PC-9 (cell line): ENCODE data around the gene ADGRB3. TPM values are rescaled to one million over a fixed set of nuclear protein-coding genes. Genes with fewer than 3 reads are reported as not detected.

Source experiments
- BruUV-seq: library from RNA; stranded (reverse); fragments of 400-500 nt; replicated peaks from 2 replicates; lab custom pipeline; 2021; lab: Mats Ljungman, UMichigan
- CTCF ChIA-PET: fragments of 300-600 bp; sonication (Branson Sonifier 250); formaldehyde crosslinking; loops from one replicate; lab custom pipeline; 2022; ENCODE audit warnings: antibody characterized with exemption; lab: Charles Lee
- POLR2A ChIA-PET: fragments of 300-600 bp; sonication (Branson Sonifier 250); formaldehyde crosslinking; loops from one replicate; lab custom pipeline; 2022; ENCODE audit warnings: antibody characterized with exemption; ENCODE audit not compliant: unreplicated experiment; lab: Charles Lee
- DNase-seq, 2 experiments: peaks; one replicate each; pipeline versions ENCODE4 v3.0.0 to v3.0.0-alpha.2; 2015 to 2022; ENCODE audit warnings: mixed read lengths in 1 of 2
- H2AFZ ChIP-seq: fragments of 200-600 bp; sonication (generic); 2 replicates; pipeline ENCODE4 v1.8.1; 2017; ENCODE audit warnings: antibody characterized with exemption
- H3F3A ChIP-seq: fragments of 200-600 bp; sonication (generic); 2 replicates; pipeline ENCODE4 v1.8.1; 2017; ENCODE audit warnings: antibody characterized with exemption, mild to moderate bottlenecking, low read depth; ENCODE audit not compliant: insufficient read depth
- H3K27ac ChIP-seq: fragments of 200-600 bp; sonication (generic); 2 replicates; pipeline ENCODE4 v1.6.1; 2016; ENCODE audit warnings: mixed run types
- H3K27me3 ChIP-seq: fragments of 200-600 bp; sonication (generic); 2 replicates; pipeline ENCODE4 v1.6.1; 2016; ENCODE audit warnings: low read depth, mixed run types; ENCODE audit not compliant: insufficient read depth
- H3K36me3 ChIP-seq: fragments of 200-600 bp; sonication (generic); 2 replicates; pipeline ENCODE4 v1.6.1; 2016; ENCODE audit warnings: low read depth, mixed run types
- H3K4me1 ChIP-seq: fragments of 200-600 bp; sonication (generic); replicated peaks from 2 replicates; pipeline ENCODE4 v1.6.1; 2016; ENCODE audit warnings: mixed run types; ENCODE audit not compliant: insufficient read depth
- H3K4me2 ChIP-seq: fragments of 200-600 bp; sonication (generic); 2 replicates; pipeline ENCODE4 v1.6.1; 2017; ENCODE audit warnings: mixed run types
- H3K4me3 ChIP-seq: fragments of 200-600 bp; sonication (generic); 2 replicates; pipeline ENCODE4 v1.6.1; 2016; ENCODE audit warnings: mixed run types
- H3K79me2 ChIP-seq: fragments of 200-600 bp; sonication (generic); 2 replicates; pipeline ENCODE4 v1.6.1; 2017; ENCODE audit warnings: low read depth, mixed run types
- H3K9me2 ChIP-seq: fragments of 200-600 bp; sonication (generic); 2 replicates; pipeline ENCODE4 v1.8.1; 2017; ENCODE audit warnings: mild to moderate bottlenecking; ENCODE audit not compliant: insufficient read depth
- H3K9me3 ChIP-seq: fragments of 200-600 bp; sonication (generic); 2 replicates; pipeline ENCODE4 v1.8.1; 2016; ENCODE audit warnings: low read depth; ENCODE audit not compliant: insufficient read depth
- H4K20me1 ChIP-seq: fragments of 200-600 bp; sonication (generic); 2 replicates; pipeline ENCODE4 v1.8.1; 2017; ENCODE audit not compliant: insufficient read depth
- CTCF ChIP-seq: fragments of 200-600 bp; sonication (generic); conservative IDR thresholded peaks from 2 replicates; pipeline ENCODE4 v1.6.1; 2017; ENCODE audit warnings: mixed run types, antibody characterized with exemption, mild to moderate bottlenecking, moderate library complexity
- EZH2 ChIP-seq: fragments of 200-600 bp; sonication (generic); IDR thresholded peaks from 2 replicates; pipeline ENCODE4 v1.8.0; 2017; ENCODE audit warnings: antibody characterized with exemption, low read depth
- intact Hi-C: fragments of 100-400 bp; cut with micrococcal nuclease; formaldehyde crosslinking; loops from one replicate; pipeline ENCODE4 v1.10.0; 2022; ENCODE audit not compliant: unreplicated experiment
- total RNA-seq: library from RNA; stranded (reverse); gene quantifications from 2 replicates; pipeline ENCODE4 v1.2.3, GENCODE V29; 2021

The ADGRB3 gene
- total RNA-seq, 1 experiment from 2014 or later, result not detected

DNA sequence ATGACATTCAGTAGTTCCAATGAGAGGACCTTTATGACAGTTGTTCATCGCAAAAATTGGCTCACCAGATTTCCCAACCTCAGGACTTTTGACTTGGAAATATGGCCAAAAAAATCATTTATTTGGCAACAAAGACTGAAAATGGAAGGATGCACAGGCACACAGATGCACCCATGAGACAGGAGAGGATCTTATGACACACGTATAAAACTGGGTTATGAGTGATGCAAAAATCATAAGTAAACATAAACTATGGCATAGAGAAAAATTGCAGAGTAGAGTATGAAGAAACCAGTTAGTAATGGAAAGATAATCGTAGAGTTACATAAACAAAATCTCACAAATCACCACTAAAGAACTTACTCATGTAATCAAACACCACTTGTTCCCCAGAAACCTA lies 546.9 kb downstream of the ADGRB3 start:
- Histone ChIP-seq H3K9me2 (no peaks in the 10 kb centered on the region; the same call in 1 of the 2 replicates), H3F3A (no peaks in the 10 kb centered on the region), H3K4me1 (no peaks in the 10 kb centered on the region), H3K36me3 (no peaks in the 10 kb centered on the region), H3K27me3 (no peaks in the 10 kb centered on the region), H3K9me3 (no peaks in the 10 kb centered on the region), H3K4me3 (no peak overlapping the region), H3K27ac (no peak overlapping the region), H4K20me1 (no peaks in the 10 kb centered on the region), H2AFZ (no peak overlapping the region), H3K79me2 (no peaks in the 10 kb centered on the region), H3K4me2 (no peak overlapping the region)
- no peak for TF ChIP-seq CTCF
- TF ChIP-seq EZH2, result no peak
- BruUV-seq, result no TSS peak
- intact Hi-C loops, result no loop called here
- CTCF ChIA-PET, result no interaction called here
- POLR2A ChIA-PET, result no interaction called here
- no peak for DNase-seq

DNA sequence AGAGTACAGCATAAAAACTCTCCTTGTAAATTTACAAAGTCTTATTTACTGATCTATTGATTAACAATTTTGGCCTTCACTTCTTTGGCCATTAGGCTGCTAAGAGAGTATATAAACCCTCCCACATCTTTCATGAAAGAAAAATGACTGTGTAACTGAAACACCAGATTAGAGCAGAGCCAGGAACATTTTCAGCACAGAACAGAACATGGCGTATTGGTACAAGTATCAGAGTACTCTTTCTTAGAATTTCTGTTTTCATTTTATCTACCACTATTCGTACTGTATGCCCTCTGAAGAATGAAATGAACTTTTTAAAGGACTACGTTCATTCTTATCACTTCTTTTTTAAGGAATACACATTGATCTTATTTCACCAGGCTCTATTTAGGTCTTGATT lies 550.2 kb downstream of the ADGRB3 start:
- Histone ChIP-seq H3K4me1 (no peaks in the 10 kb centered on the region), H3K27me3 (no peaks in the 10 kb centered on the region), H4K20me1 (no peaks in the 10 kb centered on the region), H3K36me3 (no peaks in the 10 kb centered on the region), H3F3A (no peaks in the 10 kb centered on the region), H3K4me3 (no peak overlapping the region), H3K9me3 (no peaks in the 10 kb centered on the region), H3K4me2 (no peak overlapping the region), H3K79me2 (no peaks in the 10 kb centered on the region), H3K27ac (no peak overlapping the region), H2AFZ (no peak overlapping the region), H3K9me2 (no peaks in the 10 kb centered on the region; the same call in 1 of the 2 replicates)
- ChIA-PET CTCF (no interaction called here), POLR2A (no interaction called here)
- no peak for DNase-seq
- intact Hi-C loops, result no loop called here
- BruUV-seq, result no TSS peak
- no peak for TF ChIP-seq CTCF
- TF ChIP-seq EZH2, result no peak

DNA sequence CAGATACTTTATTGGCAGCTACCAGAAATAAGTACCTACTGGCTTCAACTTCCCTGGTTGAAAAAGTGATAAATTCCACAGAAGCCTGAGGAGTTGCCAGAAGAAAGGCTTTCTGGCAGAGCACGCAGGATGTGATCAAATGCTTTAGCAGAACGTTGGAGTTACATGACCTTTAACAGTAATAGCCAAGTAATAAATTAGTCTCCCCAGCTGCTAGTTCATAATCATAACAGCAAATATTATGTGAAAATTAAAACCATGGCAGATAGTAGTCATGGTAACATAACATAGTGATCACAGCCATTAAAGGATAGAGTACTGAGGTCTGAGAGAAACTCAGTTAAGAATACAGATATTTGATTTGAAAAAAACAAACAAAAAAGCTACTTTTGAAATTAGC lies 567.7 kb downstream of the ADGRB3 start:
- BruUV-seq, result no TSS peak
- no peak overlapping the region for H2AFZ ChIP-seq

More for the DNA sequence above, 567.7 kb downstream of the ADGRB3 start:
- CTCF ChIA-PET, result no interaction called here
- Histone ChIP-seq H3K9me3 (no peaks in the 10 kb centered on the region), H3K27me3 (no peaks in the 10 kb centered on the region), H4K20me1 (no peaks in the 10 kb centered on the region), H3K36me3 (no peaks in the 10 kb centered on the region), H3K4me1 (no peaks in the 10 kb centered on the region), H3K4me2 (no peak overlapping the region), H3F3A (no peaks in the 10 kb centered on the region), H3K79me2 (no peaks in the 10 kb centered on the region), H3K4me3 (no peak overlapping the region), H3K27ac (no peak overlapping the region), H3K9me2 (no peaks in the 10 kb centered on the region)
- intact Hi-C loops, result no loop called here
- TF ChIP-seq EZH2 (no peak), CTCF (no peak)
- POLR2A ChIA-PET, result no interaction called here
- DNase-seq, result no peak
